C4-2B (cell line): ENCODE results near the gene HMGCS2.

ENCODE experiments used
- ZFX ChIP-seq: fragments of 450-650 bp; IDR thresholded peaks from 2 replicates; pipeline ENCODE4 v1.6.1; 2017
- TF ChIP-seq, protein P1 (sequence below): fragments of 450-650 bp; conservative IDR thresholded peaks from 2 replicates; pipeline ENCODE4 v1.5.1; 2017; ENCODE audit warnings: mild to moderate bottlenecking

DNA sequence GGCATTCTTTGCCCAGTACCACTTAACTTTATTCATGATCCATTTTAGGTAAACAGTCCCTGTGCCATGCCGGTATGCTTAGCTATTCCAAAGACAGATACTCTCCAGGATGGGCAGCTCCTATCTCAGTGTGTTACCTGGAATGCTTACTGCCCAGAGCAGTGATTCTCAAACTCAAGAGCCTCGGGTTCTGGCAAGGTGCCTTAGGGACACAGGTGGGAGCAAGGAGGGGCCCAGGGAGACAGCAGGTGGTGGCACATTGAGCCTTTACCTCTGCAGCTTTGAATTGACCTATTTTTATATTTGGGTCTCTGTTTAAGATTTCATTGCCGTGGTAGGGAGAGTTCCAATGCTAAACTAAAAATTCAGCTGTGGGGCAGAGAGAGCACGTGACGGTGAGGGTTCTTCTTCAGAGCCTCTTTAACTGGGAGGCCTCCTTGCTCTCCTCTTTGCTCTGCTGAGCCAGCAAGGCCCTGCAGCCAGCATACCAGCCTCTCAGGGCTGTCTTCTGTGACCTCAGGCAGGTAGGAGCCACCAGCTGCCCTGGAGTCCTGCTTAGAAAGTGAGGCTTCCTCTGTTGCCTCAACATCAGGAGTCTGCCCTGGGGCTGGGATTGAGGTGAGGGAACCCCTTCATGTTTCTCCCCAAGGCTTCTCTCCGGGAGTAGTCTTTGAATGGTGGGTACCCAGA lies 36.8 kb downstream of the HMGCS2 start:
- TF ChIP-seq, protein P1, sequence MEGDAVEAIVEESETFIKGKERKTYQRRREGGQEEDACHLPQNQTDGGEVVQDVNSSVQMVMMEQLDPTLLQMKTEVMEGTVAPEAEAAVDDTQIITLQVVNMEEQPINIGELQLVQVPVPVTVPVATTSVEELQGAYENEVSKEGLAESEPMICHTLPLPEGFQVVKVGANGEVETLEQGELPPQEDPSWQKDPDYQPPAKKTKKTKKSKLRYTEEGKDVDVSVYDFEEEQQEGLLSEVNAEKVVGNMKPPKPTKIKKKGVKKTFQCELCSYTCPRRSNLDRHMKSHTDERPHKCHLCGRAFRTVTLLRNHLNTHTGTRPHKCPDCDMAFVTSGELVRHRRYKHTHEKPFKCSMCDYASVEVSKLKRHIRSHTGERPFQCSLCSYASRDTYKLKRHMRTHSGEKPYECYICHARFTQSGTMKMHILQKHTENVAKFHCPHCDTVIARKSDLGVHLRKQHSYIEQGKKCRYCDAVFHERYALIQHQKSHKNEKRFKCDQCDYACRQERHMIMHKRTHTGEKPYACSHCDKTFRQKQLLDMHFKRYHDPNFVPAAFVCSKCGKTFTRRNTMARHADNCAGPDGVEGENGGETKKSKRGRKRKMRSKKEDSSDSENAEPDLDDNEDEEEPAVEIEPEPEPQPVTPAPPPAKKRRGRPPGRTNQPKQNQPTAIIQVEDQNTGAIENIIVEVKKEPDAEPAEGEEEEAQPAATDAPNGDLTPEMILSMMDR, result no peak
- no peak for TF ChIP-seq ZFX
